EH (cell line): ENCODE results near the gene C16orf86.

Experiments
- DNase-seq: peaks from one replicate; pipeline ENCODE4 v3.0.0-alpha.2; 2015; ENCODE audit warnings: low read depth

The C16orf86 gene, protein sequence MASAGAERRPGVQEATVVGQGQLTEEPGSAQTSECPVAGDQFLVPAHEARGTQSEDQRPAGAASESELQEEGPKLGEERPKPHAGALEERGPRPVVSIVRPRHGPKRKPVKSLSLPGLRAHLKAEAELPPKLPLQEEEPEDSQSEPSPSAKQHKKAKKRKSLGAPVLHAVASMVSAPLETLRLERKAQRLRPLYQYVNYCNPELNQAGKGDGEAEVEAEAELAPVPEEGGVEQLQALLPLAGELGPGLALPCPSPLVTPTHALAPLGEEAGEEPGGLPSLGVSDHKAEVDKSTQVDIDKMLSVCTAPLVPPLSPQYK

DNA sequence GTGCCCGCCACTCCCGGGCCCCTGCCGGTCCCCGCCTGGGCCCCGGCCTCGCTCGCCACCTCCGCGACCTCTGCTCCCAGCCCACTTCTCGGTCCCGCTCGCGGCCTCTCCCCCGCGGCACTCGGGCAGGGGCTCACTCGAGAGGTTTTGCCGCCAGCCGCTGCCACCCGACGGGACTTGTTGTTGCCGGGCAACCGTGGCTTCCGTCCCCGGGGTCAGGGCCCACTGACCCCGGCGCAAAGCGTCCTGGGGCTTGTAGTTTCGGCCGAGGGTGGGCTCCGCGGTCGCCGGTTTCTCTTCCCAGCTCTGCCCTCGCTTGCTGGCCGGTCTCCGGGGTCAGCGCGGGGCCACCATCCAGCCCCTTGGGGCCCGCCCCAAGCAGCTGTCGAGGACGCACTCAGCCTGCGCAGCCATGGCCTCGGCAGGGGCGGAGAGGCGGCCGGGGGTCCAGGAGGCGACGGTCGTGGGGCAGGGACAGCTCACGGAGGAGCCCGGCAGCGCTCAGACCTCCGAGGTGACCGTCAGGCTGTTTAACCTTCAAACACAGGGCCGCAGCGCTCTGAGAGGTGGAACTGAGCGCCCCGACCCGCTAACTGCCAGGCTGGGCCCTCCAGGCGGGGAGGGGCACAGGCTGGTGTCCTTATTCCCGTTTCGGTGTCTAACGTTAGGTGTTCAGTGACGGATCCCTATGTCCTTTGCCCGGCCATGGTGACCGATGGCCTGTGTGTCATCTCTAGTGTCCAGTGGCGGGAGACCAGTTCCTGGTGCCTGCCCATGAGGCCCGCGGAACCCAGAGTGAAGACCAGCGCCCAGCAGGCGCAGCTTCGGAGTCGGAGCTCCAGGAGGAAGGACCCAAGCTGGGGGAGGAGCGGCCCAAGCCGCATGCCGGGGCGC, at the start of gene C16orf86, which contains the start of gene ENKD1:
C16orf86 (plus strand) TSS at position 256 of the 894 bp plus-strand sequence; CDS start at position 413, 157 bp downstream.
ENKD1 (minus strand) TSS at position 192 of the 894 bp plus-strand sequence. CDS start 308 bp downstream, outside the sequence.
- DNase-seq, result peak; percentile 84

DNA sequence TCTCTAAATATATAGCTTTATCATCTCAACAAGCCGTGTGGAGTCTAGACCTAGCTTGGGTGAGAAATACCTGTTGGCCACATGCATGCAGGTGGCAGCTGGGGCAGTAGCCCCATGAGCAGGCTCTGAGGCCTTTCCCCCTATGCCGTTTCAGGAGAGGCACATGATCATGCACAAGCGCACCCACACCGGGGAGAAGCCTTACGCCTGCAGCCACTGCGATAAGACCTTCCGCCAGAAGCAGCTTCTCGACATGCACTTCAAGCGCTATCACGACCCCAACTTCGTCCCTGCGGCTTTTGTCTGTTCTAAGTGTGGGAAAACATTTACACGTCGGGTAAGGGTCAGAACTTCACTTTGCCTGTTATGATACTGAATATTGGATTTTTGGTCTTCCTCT, 38.4 kb upstream of the C16orf86 start:
- no peak for DNase-seq

DNA sequence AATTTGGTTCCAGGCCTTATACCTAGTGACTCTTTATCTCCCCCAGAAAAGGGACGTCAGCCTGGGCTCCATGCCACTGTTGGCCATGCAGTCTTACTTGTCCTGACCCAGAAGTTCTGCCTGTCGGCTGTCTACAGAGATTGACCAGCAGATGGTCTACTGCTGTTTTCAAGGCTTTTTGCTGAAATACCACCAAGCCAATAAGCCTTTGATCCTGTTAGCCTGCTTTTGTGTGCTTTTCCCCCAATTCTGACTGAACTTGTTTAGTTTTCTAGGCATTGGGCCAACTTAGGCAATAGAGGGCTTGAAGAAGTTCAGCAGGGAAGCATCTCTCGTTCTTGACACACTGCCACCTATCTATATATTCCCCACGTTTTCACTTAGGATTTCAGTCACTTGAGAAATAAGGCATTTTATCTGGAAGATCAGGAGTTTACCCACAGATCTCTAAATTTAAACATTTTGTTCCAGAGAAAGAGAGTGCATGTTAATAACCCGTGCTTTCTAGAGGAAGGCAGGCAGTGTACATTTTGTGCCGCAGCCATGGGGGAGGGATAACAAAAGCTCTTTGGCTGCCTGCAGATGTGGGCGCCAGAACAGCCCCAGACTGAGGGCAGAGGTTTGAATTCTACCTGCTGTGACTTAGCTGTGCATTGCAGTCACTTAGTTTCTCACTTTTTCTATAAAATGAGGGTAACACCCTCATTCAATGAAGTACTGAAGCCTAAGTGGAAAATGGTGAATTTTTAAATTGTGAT, 34.0 kb upstream of the C16orf86 start:
- no peak for DNase-seq

DNA sequence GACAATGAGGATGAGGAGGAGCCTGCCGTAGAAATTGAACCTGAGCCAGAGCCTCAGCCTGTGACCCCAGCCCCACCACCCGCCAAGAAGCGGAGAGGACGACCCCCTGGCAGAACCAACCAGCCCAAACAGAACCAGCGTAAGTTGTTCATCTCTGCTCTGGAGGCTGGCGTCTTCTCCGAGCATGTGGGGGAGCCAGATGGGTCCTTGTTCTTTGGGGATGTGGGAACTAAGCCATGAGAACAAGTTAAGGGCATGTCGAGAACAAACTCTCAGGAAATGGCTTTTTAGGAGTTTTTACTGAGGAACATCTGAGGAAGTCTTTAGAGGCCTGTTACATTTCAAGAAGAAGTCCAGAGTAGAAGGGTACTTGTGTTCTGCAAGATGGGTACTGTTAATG, 29.9 kb upstream of the C16orf86 start:
- no peak for DNase-seq

DNA sequence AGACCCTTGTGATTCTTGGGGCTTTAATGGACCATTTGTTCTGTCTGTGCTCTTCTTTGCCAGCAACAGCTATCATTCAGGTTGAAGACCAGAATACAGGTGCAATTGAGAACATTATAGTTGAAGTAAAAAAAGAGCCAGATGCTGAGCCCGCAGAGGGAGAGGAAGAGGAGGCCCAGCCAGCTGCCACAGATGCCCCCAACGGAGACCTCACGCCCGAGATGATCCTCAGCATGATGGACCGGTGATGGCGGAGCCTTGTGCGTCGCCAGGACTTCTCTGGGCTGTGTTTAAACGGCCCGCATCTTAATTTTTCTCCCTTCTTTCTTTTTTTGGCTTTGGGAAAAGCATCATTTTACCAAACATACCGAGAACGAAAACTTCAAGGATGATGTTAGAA, 29.0 kb upstream of the C16orf86 start:
- DNase-seq, result no peak

DNA sequence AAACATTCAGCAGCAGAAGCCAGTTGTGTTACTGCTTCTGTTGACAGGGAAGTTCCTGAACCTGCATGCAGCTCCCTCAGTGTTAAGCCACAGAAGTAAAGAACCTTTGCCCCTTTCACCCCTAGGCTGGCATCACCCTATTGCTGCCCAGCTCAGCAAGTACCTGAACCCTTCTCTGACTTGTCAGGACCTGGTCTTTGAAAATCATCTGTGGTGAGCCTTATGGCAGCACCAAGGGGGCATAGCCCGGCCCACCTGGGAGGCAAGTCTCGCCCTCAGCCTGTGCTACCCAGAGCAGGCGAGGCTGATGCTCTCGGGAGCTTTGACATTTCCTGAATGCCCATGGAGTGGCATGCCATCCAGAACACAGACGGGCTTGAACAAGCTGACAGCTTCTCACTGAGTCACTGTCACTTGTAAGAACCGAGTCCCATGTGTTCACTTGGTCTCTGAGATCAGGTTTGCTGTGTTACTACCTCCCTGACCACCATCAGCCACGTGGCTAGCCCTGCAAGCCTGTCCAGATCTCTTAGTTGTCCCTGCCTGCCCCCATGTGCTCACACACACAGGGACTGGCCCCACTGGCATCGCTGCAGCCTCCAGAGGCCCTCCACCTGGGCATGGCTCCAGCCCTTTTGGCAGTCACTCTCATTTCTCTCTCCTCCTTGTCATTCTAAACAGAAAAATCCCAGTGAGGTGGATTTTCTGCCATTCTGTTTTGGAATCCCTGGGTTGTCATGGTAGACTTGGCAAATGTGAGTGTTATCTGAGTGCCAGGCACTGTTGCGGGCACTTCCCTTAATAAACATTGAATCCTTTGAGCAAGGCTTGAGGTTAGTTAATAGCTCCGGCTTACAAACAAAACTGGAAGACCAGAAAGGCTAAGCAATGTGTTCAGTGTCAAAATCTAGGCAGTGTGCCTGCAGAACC, 24.6 kb upstream of the C16orf86 start:
- peak; percentile 9 for DNase-seq

DNA sequence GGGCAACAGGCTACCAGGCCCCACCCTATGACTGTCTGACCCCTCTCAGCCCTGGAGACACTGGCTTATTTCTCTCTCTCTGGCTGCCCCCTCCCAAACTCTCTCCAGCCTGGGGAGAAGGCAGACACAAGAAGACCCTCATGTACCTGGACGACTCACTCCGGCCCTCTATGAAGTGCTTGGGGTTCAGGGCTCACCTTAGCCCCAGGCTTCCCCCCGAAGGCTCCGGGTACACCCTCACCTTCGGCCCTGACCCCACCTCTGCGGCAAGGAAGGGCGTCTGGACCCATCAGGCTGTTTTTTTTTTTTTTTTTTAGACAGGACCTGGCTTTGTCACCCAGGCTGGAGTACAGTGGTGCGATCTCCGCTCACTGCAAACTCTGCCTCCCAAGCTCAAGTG, 22.6 kb upstream of the C16orf86 start:
- no peak for DNase-seq

DNA sequence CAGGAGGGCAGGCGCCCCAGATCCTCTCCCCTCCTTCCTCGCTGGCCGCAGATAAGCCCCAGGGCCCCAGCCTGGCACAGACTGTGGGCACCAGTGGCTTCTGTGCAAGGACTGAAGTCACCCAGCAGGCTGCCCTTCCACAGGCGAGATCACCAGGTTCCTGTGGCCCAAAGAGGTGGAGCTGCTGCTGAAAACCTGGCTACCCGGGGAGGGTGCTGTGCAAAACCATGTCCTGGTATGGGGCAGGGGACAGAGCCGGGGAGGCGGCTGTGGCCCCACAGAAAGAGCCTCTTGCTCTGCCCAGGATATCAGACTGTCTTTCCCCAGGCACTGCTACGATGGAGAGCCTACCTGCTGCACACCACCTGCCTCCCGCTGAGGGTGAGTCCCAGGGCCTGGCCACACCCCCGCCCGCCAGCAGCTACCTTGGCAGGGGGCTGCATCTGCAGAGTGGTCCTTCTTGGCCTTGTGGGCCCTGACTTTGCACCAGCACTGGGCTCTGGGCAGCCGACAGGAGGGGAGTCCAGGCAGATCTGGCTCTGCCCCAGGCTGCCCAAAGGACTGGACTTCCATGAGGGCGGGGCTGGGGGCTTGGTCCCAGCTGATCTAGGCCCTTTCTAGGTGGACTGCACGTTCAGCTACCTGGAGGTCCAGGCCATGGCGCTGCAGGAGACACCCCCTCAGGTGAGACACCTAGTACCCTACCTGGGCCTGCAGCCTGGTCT, 21.1 kb upstream of the C16orf86 start:
- no peak for DNase-seq

DNA sequence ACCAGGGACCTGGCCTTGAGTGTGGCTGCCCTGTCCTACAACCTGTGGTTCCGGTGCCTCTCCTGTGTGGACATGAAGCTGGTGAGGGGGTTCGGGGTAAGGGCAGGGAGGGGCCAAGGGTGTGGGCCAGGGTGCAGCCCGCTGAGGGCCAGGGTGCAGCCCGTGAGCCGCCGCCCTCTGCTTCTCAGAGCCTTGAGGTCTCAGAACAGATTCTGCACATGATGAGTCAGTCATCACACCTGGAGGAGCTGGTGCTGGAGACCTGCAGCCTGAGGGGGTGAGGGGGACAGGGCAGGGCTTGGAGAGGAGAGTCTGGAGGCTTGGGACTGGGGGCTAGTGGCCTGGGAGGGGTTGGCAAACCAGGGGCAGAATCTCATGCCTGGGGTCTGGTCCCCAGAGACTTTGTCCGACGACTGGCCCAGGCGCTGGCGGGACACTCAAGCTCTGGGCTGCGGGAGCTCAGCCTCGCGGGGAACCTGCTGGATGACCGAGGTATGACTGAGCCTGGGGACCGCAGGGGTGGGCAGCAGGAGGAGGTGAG, 19.4 kb upstream of the C16orf86 start:
- DNase-seq, result no peak

DNA sequence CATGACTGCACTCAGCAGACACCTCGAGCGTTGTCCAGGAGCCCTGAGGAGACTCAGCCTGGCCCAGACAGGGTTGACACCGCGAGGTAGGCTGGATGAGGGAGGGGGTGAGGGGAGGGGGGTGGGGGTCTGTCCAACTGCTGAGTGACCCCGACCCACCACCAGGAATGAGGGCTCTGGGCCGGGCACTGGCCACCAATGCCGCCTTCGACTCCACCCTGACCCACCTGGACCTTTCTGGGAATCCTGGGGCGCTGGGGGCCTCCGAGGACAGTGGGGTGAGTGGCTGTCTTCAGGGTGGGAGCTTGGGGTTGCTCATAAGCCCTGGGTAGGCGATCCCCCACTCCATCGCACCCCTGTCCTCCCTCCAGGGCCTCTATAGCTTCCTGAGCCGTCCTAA, 18.9 kb upstream of the C16orf86 start:
- DNase-seq, result no peak

DNA sequence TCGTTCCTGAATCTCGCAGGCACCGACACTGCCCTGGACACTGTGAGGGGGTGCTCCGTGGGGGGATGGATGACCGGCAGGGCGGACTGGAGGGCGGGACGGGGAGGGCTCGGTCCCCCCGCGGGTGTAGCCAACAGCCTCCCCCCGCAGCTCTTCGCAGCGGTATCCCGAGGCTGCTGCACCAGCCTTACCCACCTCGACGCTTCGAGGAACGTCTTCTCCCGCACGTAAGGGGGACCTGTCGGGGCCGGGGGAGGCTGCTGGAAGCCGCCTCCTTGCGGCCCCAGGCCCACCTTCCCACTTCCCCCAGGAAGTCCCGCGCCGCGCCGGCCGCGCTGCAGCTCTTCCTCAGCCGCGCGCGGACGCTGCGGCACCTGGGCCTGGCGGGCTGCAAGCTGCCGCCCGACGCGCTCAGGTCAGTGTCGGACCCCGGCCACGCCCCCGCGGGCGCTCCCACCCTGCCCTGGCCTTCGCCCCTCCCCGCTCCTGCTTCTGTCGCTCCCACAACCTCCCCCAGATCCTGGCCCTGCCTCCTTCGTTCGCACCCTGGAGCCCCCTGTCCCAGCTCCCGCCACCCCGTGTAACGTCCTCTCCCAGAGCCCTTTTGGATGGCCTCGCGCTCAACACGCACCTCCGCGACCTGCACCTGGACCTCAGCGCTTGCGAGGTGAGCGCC, 18.4 kb upstream of the C16orf86 start:
- no peak for DNase-seq

DNA sequence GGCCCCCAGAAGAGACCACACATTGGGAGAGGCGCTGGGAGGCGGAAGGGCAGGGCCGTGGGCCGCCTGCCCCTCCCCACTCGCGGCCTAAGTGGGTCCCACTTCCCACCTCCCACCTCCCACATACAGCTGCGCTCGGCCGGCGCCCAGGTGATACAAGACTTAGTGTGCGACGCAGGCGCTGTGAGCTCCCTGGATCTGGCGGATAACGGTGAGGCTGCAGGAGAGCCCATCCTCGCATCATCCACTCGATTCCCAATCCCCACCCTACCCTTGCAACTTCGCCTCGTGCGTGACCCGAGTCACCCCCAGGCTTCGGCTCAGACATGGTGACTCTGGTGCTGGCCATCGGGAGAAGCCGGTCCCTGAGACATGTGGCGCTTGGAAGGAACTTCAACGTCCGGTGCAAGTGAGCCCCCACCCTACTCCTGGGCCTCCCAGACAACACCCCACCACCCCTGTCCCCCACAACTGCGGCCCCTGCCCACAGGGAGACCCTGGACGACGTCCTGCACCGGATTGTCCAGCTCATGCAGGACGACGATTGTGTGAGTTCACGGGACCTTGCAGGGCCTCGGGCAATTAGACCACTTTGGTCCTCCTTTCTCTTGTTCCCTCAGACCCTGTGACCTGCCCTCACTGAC, 17.7 kb upstream of the C16orf86 start:
- DNase-seq, result no peak

DNA sequence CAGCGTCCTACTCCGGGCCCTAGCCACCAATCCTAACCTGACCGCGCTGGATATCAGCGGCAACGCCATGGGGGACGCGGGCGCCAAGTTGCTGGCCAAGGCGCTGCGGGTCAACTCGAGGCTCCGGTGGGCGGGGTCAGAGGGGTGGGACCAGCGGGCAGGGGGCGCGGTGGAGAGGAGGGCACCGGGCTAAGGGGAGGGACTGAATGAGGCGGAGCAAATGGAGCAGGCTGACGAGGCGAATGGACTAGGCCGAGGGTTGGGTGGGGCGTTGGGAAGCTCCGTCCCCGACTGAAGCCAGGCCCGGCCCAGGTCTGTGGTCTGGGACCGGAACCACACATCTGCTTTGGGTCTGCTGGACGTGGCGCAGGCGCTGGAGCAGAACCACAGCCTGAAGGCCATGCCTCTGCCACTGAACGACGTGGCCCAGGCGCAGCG, 17.1 kb upstream of the C16orf86 start:
- DNase-seq, result peak; percentile 52

DNA sequence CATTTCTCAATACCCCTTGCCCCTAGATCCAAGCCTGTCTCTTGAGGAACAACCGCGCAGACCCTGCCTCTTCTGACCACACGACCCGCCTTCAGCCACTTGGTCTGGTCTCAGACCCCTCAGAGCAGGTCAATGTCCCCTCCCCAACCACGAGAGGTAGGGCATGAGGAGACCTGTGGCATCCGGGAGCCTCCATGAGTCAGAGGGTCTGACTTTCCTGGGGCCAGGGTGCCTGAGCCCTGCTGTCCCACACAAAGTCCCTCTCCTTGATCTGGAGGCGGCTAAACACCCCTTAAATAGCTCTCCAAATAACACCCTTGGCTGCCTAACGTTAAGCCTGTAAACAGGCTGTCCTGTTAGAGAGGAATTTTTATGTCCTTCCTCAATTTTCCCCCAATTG, 16.6 kb upstream of the C16orf86 start:
- DNase-seq, result no peak

DNA sequence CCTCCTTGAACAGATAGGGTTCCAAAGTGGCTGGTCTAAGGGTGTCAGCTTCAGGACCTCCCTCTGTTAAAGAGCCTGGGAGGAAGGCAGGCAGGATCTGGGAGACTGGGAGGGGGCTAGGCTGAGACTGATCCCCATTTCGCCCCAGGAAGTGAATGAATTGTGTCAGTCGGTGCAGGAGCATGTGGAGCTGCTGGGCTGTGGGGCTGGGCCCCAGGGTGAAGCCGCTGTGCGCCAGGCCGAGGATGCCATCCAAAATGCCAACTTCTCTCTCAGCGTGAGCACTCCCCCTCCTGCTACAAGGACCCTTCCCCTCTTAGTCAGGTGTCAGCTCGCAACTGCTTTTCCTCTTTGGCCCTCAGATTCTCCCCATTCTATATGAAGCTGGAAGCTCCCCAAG, 15.6 kb upstream of the C16orf86 start:
- DNase-seq, result no peak

DNA sequence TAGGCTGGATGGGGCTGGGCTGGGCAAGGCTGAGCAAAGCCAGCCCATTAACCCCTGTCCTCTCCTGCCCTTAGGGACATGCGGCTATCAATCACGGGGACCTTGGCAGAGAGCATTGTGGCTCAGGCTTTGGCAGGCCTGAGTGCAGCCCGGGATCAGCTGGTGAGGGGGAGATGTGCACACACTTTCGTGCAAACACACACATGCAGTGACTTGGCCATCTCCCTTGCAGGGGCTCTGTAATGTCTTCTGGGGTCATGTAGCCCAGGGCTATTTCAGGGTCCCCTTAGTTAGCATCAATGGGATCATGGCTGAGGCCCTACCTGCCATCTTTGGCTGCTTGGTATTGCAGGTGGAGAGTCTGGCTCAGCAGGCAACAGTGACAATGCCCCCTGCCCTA, 14.8 kb upstream of the C16orf86 start:
- DNase-seq, result no peak

DNA sequence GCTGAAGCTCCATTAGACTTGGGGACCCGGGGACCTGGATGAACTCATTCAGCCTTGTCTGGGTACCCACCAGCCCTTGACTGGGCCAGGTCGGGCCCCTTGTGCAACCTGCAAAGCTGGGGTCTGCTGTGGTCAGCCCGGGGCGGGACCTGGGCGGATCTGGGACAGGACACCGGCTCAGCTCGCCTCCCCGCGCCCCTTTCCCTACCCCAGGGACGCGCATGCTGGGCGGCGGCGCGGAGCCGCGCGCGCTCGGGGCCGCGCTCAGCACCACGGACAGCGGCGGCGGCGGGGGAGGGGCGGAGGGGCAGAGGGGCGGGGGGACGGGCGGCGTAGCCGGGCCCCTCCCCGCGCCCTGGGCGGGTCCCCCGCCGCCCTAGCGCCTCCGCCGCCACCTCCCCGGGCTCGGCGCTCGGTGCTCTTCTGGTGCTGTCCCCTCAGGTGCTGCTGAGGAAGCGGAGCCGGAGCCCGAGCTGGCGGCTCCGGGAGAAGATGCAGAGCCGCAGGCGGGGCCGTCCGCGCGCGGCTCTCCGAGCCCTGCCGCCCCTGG, 14.0 kb upstream of the C16orf86 start:
- DNase-seq, result peak; percentile 54

DNA sequence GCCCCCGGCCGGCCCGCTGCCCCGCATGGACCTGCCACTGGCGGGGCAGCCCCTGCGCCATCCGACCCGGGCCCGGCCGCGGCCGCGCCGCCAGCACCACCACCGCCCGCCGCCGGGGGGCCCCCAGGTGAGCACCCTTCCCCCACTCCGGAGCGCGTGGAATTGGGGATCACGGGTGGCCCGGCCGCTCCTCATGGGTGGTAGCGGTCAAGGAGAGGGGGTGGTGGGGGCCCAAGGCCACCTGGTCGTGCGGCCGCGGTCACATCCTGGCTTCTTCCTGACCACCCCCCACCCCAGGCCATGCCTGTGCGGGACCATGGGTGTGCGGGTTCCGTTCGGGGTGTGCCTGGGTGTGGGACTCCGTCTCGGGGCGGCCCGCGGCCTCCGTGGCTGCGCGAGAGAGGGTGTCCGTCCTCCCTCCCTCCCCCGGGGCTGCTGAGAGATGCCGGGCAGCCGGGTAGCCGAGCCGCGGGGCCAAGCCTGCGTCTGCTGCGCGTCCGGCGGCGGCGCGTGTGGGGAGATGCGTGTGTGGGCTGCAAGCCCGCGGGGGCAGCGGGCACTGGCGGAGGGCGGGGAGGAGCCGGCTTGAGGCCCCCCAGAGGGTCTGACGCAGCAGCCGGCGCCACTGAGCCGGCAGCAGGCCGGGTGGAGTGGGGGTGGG, 13.4 kb upstream of the C16orf86 start:
- DNase-seq, result peak; percentile 39
